Measurements from ENCODE around the gene CYP26B1.

- no peak for TF ChIP-seq EZH2 (IDR thresholded peaks at IDR 0.05; ENCODE audit: low read length, unreplicated experiment)
- TF ChIP-seq CTCF (conservative IDR thresholded peaks at IDR 0.05; ENCODE audit: low read depth, low read length): no peak
- no peak for TF ChIP-seq EZH2phosphoT487 (IDR thresholded peaks at IDR 0.05; ENCODE audit: borderline replicate concordance, low read length)
Observed at GRCh38 chr2:72126186-72127100, 21.2 kb downstream of the CYP26B1 start.

All from PC-3 (cell line).